Nephron (organoid): ENCODE results near the gene CETP.

Experiments
- H3K27ac Mint-ChIP-seq, 3 experiments: 2 replicates each; pipeline ENCODE4 v1.8.0; 2020; ENCODE audit warnings: mixed read lengths in 3 of 3, mild to moderate bottlenecking in 2 of 3, moderate library complexity in 1 of 3
- H3K27me3 Mint-ChIP-seq: 2 replicates; pipeline ENCODE4 v1.8.0; 2021; ENCODE audit warnings: low read depth, mild to moderate bottlenecking, moderate library complexity, mixed read lengths
- H3K36me3 Mint-ChIP-seq: 2 replicates; pipeline ENCODE4 v1.8.0; 2020; ENCODE audit warnings: low read depth, mixed read lengths
- H3K4me1 Mint-ChIP-seq: 2 replicates; pipeline ENCODE4 v1.8.0; 2020; ENCODE audit warnings: mixed read lengths
- H3K4me3 Mint-ChIP-seq, 3 experiments: 2 replicates each; pipeline ENCODE4 v1.8.0; 2020; ENCODE audit warnings: mild to moderate bottlenecking in 3 of 3, mixed read lengths in 3 of 3, moderate library complexity in 2 of 3
- H3K9me3 Mint-ChIP-seq: 2 replicates; pipeline ENCODE4 v1.8.0; 2020; ENCODE audit warnings: mixed read lengths
- CTCF ChIP-seq, 3 experiments: fragments of 200-600 bp; sonication (generic); IDR thresholded peaks; one replicate each; pipeline ENCODE4 v1.5.0; 2021; ENCODE audit warnings: antibody characterized with exemption in 3 of 3; ENCODE audit not compliant: unreplicated experiment in 3 of 3

CETP gene

GRCh38 chr16:56980201-56980535, 18.4 kb downstream of the CETP start:
- TF ChIP-seq CTCF (IDR thresholded peaks at IDR 0.05; ENCODE audit: unreplicated experiment in 3 of 3): no peak
- Mint-ChIP-seq H3K27ac (no peak overlapping the region), H3K36me3 (no peaks in the 10 kb centered on the region), H3K4me3 (no peak overlapping the region), H3K27me3 (peaks cover 9% of the 10 kb centered on the region), H3K4me1 (peaks cover 7% of the 10 kb centered on the region), H3K9me3 (no peaks in the 10 kb centered on the region)

- H3K27ac Mint-ChIP-seq: peak overlapping the region in 2 of 3 experiments; percentile 24 to 61
Observed at GRCh38 chr16:56980792-56981724, 19.3 kb downstream of the CETP start.

GRCh38 chr16:56981729-56982271, 20.1 kb downstream of the CETP start:
- TF ChIP-seq CTCF (IDR thresholded peaks at IDR 0.05; ENCODE audit: unreplicated experiment in 3 of 3): no peak
- Mint-ChIP-seq H3K36me3 (no peaks in the 10 kb centered on the region), H3K27me3 (peaks cover 5% of the 10 kb centered on the region), H3K4me1 (peaks cover 7% of the 10 kb centered on the region), H3K4me3 (no peak overlapping the region), H3K27ac (peak overlapping the region in 2 of 3 experiments; percentile 24 to 61), H3K9me3 (no peaks in the 10 kb centered on the region)

More at GRCh38 chr16:56980792-56981724, 19.3 kb downstream of the CETP start:
- peaks cover 7% of the 10 kb centered on the region for H3K4me1 Mint-ChIP-seq
- no peak overlapping the region for H3K4me3 Mint-ChIP-seq
- H3K36me3 Mint-ChIP-seq: no peaks in the 10 kb centered on the region
- H3K9me3 Mint-ChIP-seq: no peaks in the 10 kb centered on the region
- H3K27me3 Mint-ChIP-seq: peaks cover 4% of the 10 kb centered on the region
- TF ChIP-seq CTCF (IDR thresholded peaks at IDR 0.05; ENCODE audit: unreplicated experiment in 3 of 3): no peak

GRCh38 chr16:56982695-56983094, 20.9 kb downstream of the CETP start:
- H3K27ac Mint-ChIP-seq: no peak overlapping the region

GRCh38 chr16:56983211-56983751, 21.5 kb downstream of the CETP start:
- peaks cover 7% of the 10 kb centered on the region for H3K4me1 Mint-ChIP-seq
- TF ChIP-seq CTCF (IDR thresholded peaks at IDR 0.05; ENCODE audit: unreplicated experiment in 3 of 3): no peak
- peaks cover 20% of the 10 kb centered on the region for H3K27me3 Mint-ChIP-seq
- H3K9me3 Mint-ChIP-seq: no peaks in the 10 kb centered on the region
- H3K36me3 Mint-ChIP-seq: no peaks in the 10 kb centered on the region
- no peak overlapping the region for H3K27ac Mint-ChIP-seq
- no peak overlapping the region for H3K4me3 Mint-ChIP-seq

More at GRCh38 chr16:56982695-56983094, 20.9 kb downstream of the CETP start:
- peaks cover 14% of the 10 kb centered on the region for H3K27me3 Mint-ChIP-seq
- no peak overlapping the region for H3K4me3 Mint-ChIP-seq
- no peaks in the 10 kb centered on the region for H3K9me3 Mint-ChIP-seq
- H3K36me3 Mint-ChIP-seq: no peaks in the 10 kb centered on the region
- peaks cover 7% of the 10 kb centered on the region for H3K4me1 Mint-ChIP-seq
- no peak for TF ChIP-seq CTCF (IDR thresholded peaks at IDR 0.05; ENCODE audit: unreplicated experiment in 3 of 3)
